Stimulated activated CD8-positive, alpha-beta memory T cell treated with anti-CD3 and anti-CD28 coated beads, Interleukin-12 subunit alpha, Interleukin-12 subunit beta, amount 100 ng/mL, for 4 hours (primary cell): ENCODE results near the gene ARHGEF7.
A peak's percentile ranks its signal among the peaks of the same experiment; 100 is the strongest.

Source experiments
- DNase-seq: peaks from one replicate; pipeline ENCODE4 v3.0.0-alpha.2; 2020; ENCODE audit warnings: low read depth

The ARHGEF7 gene

DNA sequence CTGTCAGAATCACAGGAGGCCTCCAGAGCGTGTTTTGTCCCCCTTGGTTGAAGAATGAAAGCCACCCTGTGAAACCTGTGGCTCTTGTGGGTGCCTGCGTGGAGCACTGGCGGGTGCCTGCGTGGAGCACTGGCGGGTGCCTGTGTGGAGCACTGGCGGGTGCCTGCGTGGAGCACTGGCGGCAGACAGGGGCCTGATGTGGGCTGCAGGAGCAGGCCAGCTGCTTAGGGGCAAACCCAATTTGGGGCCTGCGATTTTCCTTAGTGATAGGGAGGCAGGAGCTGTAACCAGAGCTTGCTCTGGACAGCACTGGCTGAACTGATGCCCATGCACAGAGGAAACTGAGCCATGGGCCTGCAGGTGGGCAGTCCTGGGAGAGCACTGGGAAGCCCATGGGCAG is 24.3 kb downstream of the ARHGEF7 start:
- DNase-seq, result no peak

DNA sequence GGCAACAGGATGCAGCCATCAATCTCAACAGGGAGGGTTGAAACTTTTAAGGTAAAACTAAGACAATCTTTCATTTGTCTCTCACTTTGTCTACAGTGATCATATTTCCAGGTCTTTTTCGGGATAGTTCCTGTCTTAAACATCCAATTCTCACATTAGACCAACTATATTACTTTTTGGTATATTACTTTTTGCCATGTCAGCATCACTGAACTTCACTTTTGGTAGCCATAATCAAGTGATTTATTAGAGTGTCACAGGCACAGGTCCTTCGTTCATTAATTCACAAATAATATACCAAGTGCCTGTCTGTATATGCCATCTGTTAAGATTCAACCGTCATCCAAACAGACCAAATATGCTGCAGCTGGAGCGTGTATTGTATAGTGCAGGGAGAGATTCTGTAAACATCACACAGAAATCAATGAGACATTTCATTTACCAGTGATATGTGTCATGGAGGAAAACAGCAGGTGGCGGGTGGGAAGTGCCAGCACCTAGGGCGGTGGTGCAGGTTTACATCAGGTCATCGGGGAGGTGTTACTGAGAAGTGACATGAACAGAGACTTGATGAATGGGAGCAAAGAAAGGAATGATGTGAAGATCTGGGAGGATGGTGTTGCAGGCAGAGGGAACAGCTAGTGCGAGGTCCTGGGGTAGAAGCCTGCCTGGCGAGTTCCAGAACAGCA is 24.9 kb downstream of the ARHGEF7 start:
- no peak for DNase-seq

DNA sequence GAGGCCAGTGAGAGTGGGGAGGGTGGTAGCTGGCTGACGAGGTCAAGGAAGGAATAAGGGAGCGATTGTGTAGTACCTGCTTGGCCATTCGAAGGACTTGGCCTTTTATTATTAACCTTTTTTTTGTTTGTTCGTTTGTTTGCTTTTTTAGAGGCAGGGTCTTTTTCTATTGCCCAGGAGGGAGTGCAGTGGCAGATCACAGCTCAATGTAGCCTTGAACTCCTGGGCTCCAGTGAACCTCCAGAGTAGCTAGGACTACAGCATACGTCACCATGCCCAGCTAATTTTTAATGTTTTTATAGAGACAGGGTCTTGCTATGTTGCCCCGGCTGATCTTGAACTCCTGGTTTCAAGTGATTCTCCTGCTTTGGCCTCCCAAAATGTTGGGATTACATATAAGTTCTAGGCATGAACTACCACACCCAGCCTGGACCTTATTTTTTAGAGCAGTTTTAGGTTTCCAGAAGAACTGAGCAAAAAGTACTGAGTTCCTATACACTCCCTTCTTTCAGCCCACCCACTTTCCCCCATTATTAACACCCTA is 25.5 kb downstream of the ARHGEF7 start:
- no peak for DNase-seq

DNA sequence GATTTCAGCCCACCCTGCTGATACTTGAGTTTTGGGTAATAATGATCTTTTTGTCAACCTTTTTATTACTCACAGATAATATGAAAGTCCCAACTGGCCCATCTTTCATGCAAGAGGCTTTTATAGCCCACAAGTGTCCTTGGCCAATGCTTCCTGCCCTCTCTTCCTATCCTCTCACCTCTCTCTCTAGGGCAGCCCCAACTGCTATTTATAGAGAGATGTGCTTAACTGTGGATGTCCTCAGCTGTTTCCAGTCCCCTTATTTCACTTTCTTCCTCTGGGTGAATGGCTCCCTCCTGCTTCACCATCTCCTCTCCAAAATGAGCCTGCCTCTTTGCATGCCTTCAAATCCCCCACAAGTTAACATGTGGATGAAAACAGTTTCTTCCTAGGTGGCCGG is 27.4 kb downstream of the ARHGEF7 start:
- DNase-seq, result no peak

DNA sequence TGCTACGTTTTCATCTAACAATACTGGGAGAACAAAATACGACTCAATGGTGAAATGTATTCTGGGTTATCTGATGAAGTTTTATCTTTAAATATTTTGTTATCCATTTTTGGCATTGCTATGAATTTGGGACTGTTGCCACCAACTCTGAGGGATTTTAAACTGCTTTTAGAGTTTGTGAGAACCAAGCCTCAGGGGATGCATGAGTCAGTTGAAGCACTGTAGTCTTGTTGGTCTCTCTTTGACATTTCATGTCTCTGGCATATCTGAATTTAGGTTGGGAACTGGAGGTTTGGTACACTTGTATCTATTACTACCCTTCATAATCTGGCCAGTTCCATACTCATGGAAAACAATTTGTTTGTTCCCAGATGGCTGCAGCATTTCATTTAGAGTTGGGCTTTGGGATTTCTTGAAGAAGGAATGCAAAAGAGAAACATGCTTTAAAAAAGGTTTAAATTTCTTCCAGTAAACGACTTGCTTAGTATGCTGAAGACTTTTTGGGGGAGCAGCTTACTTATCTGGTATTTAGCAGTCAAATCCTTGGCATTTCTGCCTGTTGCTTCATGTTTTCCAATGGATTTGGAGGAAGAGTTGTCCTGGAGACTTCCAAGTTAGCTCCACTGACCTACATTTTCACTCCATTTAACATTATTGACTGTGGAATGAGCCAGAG is 28.9 kb downstream of the ARHGEF7 start:
- no peak for DNase-seq

DNA sequence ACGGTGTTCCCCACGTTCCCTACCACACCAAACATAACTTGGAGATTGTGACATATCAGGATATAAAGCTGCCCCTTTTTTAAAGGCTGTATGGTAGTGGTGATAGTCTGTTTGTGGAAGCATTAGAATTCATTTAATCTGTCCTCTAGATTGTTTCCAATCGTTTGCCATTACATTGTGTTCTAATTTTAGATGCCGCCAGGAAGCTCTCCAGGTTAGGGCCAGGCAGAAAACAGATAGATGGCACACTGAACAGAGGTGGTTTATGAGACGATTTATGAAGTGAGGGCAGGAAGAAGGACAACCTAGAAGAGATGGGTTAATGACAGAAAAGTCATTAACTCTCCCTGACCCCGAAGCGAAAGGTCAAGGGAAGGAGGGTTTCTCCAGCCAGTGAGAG is 30.0 kb downstream of the ARHGEF7 start:
- DNase-seq, result no peak

DNA sequence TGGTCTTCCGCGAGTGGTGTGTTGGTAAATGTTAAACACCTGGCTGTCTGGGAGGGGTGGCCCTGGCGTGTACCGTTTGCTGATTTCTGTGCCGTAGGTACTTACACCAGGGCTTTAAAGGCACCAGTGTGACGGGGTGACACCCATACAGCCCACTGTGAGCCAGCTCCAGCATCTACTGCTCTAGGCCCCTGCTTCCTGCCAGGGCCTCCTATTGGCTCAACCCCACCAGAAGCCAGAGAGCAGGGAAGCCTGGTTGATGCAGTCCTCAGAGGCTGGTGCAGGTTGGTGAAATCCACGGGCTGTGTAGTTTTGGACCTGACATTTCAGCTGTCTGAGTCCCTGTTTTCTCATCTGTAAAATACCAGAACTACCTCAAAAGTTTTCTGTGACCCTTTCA is 30.4 kb downstream of the ARHGEF7 start:
- no peak for DNase-seq

DNA sequence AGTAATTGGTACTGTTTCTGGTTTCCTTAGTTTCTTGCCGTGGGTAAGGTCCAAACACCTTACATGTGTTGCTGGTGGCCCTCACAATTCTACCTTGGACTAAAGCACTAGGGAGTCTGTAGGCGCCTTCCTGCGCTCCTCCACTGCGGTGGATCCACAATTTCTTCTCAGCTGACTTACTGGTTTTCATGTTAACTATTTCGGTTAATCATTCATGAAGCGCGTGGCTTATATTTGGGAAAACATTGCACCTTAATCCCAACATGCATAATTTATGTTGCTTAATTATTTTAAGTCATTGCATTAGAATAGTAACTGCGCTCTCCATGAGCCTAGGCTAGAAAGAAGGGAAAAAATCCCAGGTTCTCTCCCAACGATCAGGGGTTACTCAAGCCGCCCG is 37.7 kb downstream of the ARHGEF7 start:
- no peak for DNase-seq

DNA sequence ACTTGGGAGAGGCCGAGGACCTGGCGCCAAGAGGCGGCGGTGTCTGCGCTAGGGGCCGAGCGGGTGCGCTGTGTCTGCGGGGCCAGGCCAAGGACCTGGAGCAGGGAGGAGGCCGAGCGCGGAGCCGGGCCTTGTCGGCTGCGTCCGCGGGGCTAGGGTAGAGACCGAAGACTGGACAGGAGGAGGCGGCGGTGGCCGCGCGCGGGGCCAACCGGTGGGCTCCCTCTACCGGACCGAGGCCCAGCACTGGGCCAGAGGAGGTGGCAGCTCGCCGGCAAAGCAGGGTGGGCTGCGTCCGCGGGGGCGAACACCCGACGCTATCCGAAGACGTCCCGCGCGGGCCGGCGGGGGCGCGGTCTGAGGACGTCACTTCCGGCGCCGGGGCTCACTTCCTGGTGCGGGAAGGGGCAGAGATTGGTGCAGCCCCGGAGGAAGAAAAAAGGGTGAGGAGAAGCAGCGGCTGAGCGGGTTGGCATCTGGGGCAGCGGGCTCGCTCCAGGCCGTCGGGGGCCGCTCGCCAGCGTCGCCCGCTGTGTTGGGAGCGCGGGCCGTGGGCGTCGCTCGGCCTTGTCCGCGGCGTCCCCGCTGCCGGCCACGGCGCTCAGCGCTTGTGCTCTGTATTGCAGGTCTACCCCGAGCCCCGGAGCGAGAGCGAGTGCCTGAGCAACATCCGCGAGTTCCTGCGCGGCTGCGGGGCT is 38.3 kb downstream of the ARHGEF7 start:
- peak; percentile 92 for DNase-seq

DNA sequence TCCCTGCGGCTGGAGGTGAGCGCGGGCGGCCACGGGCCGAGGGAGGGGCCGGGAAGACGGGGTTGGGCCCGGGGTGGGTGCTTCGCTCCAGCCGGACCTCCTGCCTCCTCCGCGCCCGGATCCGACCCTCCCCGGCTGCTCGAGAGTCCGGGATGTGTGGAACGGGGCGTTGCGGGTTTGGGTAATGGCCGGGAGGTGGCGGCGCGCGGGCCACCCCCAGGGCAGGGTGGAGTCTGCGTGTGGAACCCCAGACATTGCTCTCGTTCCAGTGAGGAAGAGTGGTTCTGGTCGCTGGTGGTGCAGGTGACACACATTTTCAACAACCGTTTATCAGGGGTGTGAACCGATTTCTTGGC is 38.8 kb downstream of the ARHGEF7 start:
- DNase-seq, result no peak

DNA sequence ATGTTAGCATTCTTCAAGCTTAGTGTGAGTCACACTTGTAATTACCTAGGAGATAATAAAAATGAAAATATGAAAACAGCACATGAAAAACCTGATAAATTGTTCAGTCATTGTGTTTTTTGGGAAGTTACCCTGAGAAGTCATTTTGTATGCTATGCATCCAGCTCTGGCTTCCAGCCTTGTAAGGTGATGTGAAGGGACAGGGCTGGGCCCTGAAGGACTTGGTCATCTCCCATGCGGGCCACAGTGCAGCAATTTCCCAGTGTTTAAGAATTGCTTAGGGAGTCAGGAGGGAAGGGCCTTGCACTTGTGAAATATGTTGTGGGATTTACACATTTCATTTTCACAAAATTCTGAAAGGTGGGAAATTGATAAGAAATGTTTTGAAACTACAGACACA is 41.3 kb downstream of the ARHGEF7 start:
- DNase-seq, result no peak

DNA sequence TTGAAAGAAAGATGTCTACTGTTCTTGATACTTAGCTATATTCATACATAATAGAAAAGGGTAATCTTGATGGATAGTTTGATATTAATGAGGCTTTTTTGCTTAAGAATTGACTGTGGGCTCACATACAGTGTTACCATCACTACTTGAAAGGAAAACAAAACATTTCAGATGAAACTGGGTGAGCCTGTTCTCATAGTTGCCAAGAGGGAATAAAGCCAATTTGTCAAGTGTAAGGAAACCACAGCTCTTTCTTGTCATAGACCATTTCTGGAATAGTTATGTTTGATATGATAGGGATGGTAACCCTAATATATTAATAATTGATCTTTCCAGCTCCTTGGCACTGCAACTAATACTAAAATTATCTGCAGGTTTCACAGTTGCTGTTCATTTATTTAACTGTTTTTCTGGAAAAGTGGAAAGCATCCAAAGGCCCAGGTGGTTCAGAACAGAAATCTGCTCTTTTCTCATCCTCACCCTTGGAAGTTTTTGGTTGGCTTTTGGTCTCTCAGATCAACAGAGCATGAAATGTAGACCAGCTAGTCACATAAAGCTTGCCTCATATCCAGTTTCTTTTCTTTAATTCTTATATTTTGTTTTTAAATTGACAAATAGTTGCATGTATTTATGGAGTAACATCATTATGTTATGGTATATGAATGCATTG is 43.2 kb downstream of the ARHGEF7 start:
- no peak for DNase-seq

DNA sequence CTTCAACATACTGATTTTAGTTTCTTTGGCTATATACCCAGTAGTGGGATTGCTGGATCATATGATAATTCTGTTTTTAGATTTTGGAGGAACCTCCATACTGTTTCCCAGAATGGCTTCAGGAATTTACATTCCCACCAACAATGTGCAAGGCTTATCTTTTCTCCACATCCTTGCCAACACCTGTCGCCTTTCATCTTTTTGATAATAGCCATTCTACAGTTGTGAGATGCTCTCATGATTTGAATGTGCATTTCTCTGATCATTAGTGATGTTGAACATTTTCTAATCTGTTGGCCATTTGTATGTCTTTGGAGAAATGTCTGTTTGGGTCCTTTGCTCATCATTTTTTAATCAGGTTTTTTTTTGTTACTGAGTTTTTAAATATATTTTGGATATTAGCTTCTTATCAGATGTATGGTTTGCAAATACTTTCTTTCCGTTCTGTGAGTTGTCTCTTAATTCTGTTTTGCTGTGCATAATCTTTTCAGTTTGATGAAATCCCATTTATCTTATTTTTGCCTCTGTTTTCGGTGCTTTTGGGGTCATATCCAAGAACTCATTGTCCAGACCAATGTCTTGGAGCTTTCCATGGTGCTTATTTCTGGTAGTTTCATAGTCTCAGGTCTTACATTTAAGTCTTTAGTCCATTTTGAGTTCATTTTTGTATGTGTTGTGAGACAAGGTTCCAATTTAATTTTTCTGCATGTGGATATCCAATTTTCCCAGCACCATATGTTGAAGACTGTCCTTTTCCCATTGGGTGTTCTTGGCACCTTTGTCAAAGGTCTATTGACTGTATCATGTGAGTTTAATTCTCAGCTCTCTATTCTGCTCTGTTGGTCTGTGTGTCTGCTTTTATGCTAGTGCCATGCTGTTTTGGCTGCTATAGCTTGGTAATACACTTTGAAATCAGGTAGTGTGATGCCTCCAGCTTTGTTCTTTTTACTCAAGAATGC is 44.5 kb downstream of the ARHGEF7 start:
- DNase-seq, result no peak

DNA sequence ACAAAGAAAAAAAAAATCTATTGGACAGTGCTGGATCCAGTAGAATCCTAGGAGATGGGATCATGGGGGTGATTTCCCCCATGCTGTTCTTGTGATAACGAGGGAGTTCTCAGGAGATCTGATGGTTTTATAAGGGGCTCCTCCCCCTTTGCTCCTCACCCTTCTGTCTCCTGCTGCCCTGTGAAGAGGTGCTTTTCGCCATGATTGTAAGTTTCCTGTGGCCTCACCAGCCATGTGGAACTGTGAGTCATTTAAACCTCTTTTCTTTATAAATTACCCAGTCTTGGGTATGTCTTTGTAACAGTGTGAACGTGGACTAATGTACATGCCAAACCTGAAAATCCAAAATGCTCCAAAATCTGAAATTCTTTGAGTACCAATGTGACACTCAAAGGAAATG is 45.5 kb downstream of the ARHGEF7 start:
- DNase-seq, result no peak

DNA sequence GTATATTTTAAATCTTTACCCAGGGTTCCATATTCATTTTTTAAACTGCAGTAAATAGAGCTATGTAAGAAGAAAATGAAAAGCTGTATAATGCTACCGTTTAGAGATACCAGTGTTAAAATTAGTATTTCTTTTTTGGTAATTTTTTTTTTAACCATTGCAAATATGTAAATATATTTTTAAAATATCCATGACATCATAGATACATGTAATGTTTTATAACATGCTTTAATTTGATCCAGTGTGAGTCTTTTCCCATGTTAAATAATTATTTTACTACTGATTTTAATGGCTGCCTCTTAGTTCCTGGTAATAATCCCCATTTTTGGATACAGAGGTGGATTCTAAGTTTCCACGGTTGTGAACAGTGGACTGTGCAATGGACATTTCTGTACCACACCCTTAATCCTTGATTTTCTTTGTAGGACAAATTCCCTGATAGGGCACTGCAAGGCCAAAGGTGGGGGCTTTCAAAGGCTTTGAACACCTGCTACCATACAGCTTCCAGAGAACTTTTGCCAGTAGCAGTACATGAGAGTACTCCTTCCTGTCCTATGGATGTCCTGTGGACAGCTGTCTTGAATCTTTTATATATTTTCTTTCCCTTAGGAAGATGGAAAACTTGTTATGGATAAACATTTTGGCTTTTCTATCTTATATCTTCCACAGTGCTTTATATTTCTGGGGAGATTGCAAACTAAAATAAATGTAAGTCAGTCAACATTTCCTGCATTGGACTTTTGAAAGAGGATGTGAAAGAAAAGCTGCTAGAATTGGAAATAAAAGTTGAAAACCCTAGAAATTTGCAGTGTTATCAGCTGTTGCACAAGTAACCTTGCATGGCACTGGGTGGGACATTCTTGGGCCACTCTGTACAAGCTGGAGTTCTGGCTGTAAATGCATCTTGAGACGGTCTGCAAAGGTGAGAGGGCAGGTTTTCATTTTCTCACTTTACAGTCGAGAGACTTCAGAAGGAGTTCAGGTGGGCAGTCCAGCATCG is 46.8 kb downstream of the ARHGEF7 start:
- no peak for DNase-seq

DNA sequence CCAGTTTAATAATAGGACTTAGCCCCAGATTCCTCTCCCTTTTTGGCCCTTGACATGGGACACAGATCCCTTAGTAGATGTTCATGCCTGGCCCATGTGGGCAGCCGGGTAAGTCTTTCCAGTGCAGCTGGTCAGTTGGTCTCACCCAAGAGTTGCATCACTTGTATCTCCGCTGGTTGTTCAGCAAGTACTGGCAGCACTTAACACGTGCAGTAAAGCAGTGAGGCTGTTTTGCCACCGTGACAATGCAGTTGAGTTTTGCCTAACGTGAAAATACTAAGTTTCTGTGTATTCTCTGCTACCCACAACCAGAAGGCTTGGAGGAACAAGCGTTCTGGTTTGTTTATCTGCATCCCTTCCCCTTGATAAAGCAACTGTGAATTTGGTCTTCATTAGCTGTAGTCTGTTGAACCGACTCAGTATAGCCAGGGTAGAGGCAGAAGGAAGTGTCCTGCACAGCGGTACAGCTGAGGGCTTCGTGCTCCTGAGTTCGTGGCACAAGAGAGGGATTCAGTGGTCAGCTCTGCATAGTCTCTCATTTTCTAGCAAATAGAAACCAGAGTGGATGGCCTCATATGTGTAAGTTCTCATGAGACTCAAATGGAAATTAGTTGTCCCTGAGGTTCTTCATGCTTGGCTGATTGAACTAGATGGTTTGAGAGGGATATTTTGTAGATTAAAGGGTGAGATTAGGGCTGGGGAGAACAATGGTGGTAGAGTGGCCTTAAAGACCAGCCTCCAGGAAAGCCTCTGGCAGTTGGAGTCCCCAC is 50.3 kb downstream of the ARHGEF7 start:
- no peak for DNase-seq

DNA sequence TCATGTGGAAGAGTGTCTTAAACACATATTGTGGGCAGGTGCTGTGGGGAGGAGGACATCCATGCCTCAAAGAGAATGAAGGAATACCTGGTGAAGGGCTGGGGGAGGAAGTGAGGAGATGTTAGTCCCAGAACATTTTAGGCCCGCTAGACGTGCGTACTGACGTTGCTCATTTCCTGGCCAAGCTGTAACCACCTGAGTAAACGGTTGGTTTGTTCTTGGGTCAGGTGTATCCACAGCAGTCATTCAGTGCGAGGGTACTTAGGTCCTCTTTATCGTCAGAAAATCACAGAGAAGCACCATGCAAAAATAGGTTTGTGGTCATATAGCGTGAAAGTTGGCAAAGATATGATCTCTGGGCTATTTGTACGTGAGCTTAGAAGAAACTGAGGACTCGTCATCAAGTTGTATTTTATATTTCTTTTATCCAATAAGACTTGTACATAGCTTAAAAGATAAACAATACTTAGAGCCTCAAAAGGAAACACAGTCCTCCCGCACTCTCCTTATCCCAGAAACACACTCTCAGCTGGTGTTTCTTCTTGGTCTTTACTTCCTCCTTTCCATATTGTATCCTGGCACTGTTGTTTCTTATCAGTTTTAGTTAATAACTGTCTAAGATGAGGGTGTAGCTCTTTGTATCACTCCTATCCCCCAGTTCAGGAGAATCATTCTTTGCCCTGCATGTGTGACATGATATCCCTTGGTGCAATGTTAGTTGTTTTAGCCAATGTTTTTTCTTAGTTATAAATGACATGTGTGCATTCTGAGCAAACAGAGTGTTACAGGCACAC is 52.0 kb downstream of the ARHGEF7 start:
- DNase-seq, result no peak

DNA sequence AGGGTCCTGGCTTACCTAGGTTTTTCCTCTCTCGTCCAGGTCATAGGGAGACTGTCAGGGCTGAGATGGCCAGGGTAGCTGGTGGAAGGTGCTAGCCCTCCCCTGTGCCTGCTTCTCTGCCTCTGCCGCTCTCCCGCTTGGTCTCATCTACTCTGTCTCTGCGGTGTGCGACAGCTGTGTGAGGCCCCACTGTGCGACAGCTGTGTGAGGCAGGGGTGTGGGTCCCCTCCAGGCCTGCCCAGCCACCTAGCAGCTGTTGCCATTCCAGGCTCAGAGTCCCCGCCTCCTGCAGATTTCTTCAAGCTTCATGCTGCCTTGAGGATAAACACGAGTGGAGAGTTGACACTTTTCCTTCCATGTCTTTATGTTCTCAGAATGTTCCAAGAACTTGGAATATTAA is 53.0 kb downstream of the ARHGEF7 start:
- no peak for DNase-seq

DNA sequence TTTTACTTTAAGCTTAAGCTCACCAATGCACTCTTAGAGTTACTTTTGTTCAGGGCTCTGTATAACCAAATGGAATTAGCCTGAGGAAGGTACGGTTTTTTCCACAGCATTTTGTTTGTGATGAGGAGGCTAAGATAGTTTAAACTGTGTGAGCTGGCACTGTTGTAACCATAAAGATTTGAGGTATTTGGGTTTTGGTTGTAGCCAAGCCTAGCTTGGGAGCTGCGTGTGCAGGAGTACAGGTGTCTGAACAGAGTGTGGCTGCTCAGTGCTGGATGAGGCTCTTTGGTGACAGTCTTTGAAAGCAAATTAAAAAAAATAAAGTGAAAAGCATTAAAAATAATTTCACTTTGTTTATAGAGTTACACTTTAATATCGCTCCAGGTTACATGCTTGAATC is 56.0 kb downstream of the ARHGEF7 start:
- no peak for DNase-seq
